Measurements from ENCODE around the gene RNF144A. TPM values are rescaled to one million over a fixed set of nuclear protein-coding genes. Genes with fewer than 3 reads are reported as not detected.
"Not testable (repeated sequence)": the region's sequence is repeated elsewhere in the genome, so short reads cannot be mapped to it uniquely, and the experiment has no call there.

Gene RNF144A
- total RNA-seq, 1 experiment from 2014 or later = 10.6 TPM

DNA sequence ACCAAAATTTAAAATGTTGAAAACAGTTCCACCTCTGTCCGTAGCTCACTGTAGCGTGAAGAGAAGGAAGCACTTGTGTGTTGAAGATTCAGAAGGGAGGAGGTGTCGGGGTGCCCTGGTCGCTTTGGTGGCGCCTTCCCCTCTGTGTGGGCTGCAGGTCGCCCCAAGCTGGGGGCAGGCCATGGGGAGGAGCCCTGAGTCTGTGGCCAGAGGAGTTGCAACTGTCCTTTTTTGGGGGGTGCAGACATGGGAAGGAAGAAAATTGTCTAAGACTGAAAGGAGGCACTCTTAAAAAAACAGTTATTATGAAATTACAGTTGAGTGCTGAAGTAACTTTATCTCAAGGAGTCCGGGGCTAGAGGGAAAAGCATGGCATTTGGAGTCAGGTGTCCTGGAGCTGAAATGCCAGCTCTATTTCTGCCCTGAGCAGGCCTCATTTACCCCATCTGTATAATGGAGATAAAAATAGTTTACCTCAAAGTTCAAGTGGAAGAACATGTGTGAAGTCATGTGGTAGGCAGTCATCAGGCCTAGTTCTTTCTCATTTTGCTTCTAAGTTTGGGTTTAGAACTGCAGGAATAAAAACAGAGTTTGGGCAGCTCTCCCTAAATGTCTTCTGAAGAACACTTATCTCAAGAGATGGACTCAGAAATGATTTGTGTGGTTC is 82.1 kb downstream of the RNF144A start:
- no peak overlapping the region for H2BK5ac ChIP-seq (ENCODE audit: insufficient read length, low read length)
- no peaks in the 10 kb centered on the region for H3K27me3 ChIP-seq (ENCODE audit: insufficient read depth, low read length)
- no peaks in the 10 kb centered on the region for H3K9me3 Mint-ChIP-seq
- no peak overlapping the region for H2BK120ac ChIP-seq (ENCODE audit: low read depth, low read length, poor library complexity, severe bottlenecking)
- no peaks in the 10 kb centered on the region for H3K79me2 ChIP-seq (ENCODE audit: insufficient read depth, low read length)
- no peak overlapping the region for H4K5ac ChIP-seq (ENCODE audit: insufficient read length, low read depth, low read length)
- no peaks in the 10 kb centered on the region for H3K23me2 ChIP-seq (ENCODE audit: insufficient read length, low read depth, low read length, poor library complexity, severe bottlenecking)
- no peak overlapping the region for H2AK5ac ChIP-seq (ENCODE audit: insufficient read length, low read length)
- no peak for TF ChIP-seq CTCF (conservative IDR thresholded peaks at IDR 0.05)
- H3K14ac ChIP-seq (ENCODE audit: insufficient read depth, low read length) = no peak overlapping the region
- H3K18ac ChIP-seq (ENCODE audit: insufficient read length, low read depth, low read length) = no peak overlapping the region
- no peaks in the 10 kb centered on the region; a peak in 2 of 7 replicates for H3K36me3 Mint-ChIP-seq (ENCODE audit: insufficient read depth in 1 of 3, low read depth in 3 of 3)
- H2BK12ac ChIP-seq (ENCODE audit: insufficient read length, low read depth, low read length) = no peak overlapping the region
- H3K27ac Mint-ChIP-seq = peak overlapping the region in 1 of 3 experiments; percentile 73; a peak in 1 of 7 replicates
- no peak overlapping the region for H2AFZ ChIP-seq (ENCODE audit: low read length)
- H3K4ac ChIP-seq (ENCODE audit: low read depth, low read length) = no peak overlapping the region
- H4K8ac ChIP-seq (replicated peaks; ENCODE audit: insufficient read length, low read depth, low read length) = no peak overlapping the region
- no peak overlapping the region for H2BK20ac ChIP-seq (ENCODE audit: low read depth, low read length, poor library complexity, severe bottlenecking)
- H3K56ac ChIP-seq (ENCODE audit: insufficient read length, low read depth, low read length) = no peak overlapping the region
- H2BK15ac ChIP-seq (ENCODE audit: low read depth, low read length) = no peak overlapping the region
- H3K4me3 Mint-ChIP-seq = no peak overlapping the region
- WGBS (ENCODE audit: extremely low coverage, insufficient read length, low lambda C conversion rate) = no CpG with 5 or more reads among the region's 7 CpGs
- no peaks in the 10 kb centered on the region for H3K9me3 ChIP-seq (ENCODE audit: control insufficient read depth, low read depth, low read length)
- DNase-seq = no peak
- H3K27me3 Mint-ChIP-seq (ENCODE audit: low read depth) = no peaks in the 10 kb centered on the region
- H3K23ac ChIP-seq (ENCODE audit: insufficient read length, low read depth, low read length) = no peak overlapping the region
- no peaks in the 10 kb centered on the region for H3K4me1 ChIP-seq (ENCODE audit: insufficient read depth, low read length)
- no peak overlapping the region for H3K9ac ChIP-seq (ENCODE audit: extremely low read depth, insufficient read length, low read length)
- H3K27ac ChIP-seq (ENCODE audit: insufficient read length, low read depth, low read length) = no peak overlapping the region
- H4K20me1 ChIP-seq (ENCODE audit: control insufficient read depth, insufficient read depth, insufficient read length) = no peaks in the 10 kb centered on the region
- no peak overlapping the region for H3K4me2 ChIP-seq (ENCODE audit: insufficient read depth, insufficient read length, low read length)
- no peaks in the 10 kb centered on the region for H3K79me1 ChIP-seq (ENCODE audit: insufficient read depth, low read depth, low read length, poor library complexity, severe bottlenecking)
- peaks cover 0 to 6% of the 10 kb centered on the region in 2 experiments; a peak in 2 of 4 replicates for H3K4me1 Mint-ChIP-seq
- no peak overlapping the region for H3T11ph ChIP-seq (ENCODE audit: low read length)
- H4K91ac ChIP-seq (ENCODE audit: insufficient read length, low read depth, low read length) = no peak overlapping the region

DNA sequence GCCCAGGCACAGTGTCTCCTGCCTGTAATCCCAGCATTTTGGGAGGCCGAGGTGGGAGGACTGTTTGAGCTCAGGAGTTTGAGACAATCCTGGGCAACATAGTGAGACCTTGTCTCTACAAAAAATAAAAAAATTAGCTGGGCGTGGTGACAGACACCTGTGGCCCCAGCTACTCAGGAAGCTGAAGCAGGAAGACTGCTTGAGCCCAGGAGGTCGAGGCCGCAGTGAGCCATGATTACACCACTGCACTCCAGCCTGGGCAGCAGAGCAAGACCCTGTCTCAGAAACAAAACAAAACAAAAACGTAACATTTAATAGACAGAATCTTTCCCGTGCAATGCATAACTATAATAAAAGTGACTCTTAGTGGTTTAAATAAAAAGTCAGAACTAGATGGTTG is 84.2 kb downstream of the RNF144A start:
- not testable (repeated sequence) for H4K20me1 ChIP-seq (ENCODE audit: control insufficient read depth, insufficient read depth, insufficient read length); H3K56ac ChIP-seq (ENCODE audit: insufficient read length, low read depth, low read length); H3K18ac ChIP-seq (ENCODE audit: insufficient read length, low read depth, low read length); DNase-seq; H2AK5ac ChIP-seq (ENCODE audit: insufficient read length, low read length); H2BK12ac ChIP-seq (ENCODE audit: insufficient read length, low read depth, low read length); H3K14ac ChIP-seq (ENCODE audit: insufficient read depth, low read length); H4K91ac ChIP-seq (ENCODE audit: insufficient read length, low read depth, low read length); H2BK20ac ChIP-seq (ENCODE audit: low read depth, low read length, poor library complexity, severe bottlenecking); H2AFZ ChIP-seq (ENCODE audit: low read length); H3K4me1 Mint-ChIP-seq; H3K27ac Mint-ChIP-seq; H2BK15ac ChIP-seq (ENCODE audit: low read depth, low read length); H3K9me3 ChIP-seq (ENCODE audit: control insufficient read depth, low read depth, low read length); H3K27me3 ChIP-seq (ENCODE audit: insufficient read depth, low read length); H2BK120ac ChIP-seq (ENCODE audit: low read depth, low read length, poor library complexity, severe bottlenecking); H3K9ac ChIP-seq (ENCODE audit: extremely low read depth, insufficient read length, low read length); H3K79me1 ChIP-seq (ENCODE audit: insufficient read depth, low read depth, low read length, poor library complexity, severe bottlenecking); H2BK5ac ChIP-seq (ENCODE audit: insufficient read length, low read length); H3K4ac ChIP-seq (ENCODE audit: low read depth, low read length); H4K8ac ChIP-seq (replicated peaks; ENCODE audit: insufficient read length, low read depth, low read length); H4K5ac ChIP-seq (ENCODE audit: insufficient read length, low read depth, low read length); H3K27me3 Mint-ChIP-seq (ENCODE audit: low read depth); H3K4me1 ChIP-seq (ENCODE audit: insufficient read depth, low read length); H3K36me3 Mint-ChIP-seq (ENCODE audit: insufficient read depth in 1 of 3, low read depth in 3 of 3); H3K9me3 Mint-ChIP-seq; H3K23ac ChIP-seq (ENCODE audit: insufficient read length, low read depth, low read length); H3T11ph ChIP-seq (ENCODE audit: low read length); H3K27ac ChIP-seq (ENCODE audit: insufficient read length, low read depth, low read length); H3K79me2 ChIP-seq (ENCODE audit: insufficient read depth, low read length); H3K4me3 Mint-ChIP-seq; H3K4me2 ChIP-seq (ENCODE audit: insufficient read depth, insufficient read length, low read length); H3K23me2 ChIP-seq (ENCODE audit: insufficient read length, low read depth, low read length, poor library complexity, severe bottlenecking)
- whole genome bisulfite sequencing (ENCODE audit: extremely low coverage, insufficient read length, low lambda C conversion rate) = no CpG with 5 or more reads among the region's 6 CpGs

Data from H9 (cell line).